Measurements from ENCODE around the gene GART.
A peak's percentile ranks its signal among the peaks of the same experiment; 100 is the strongest.

GART gene

GRCh38 chr21:33552999-33553598, 11.2 kb upstream of the GART start:
- no peak for DNase-seq (ENCODE audit: low read depth)

- DNase-seq (ENCODE audit: low read depth) = no peak
Measured at GRCh38 chr21:33552093-33552998, 10.4 kb upstream of the GART start.

DNA sequence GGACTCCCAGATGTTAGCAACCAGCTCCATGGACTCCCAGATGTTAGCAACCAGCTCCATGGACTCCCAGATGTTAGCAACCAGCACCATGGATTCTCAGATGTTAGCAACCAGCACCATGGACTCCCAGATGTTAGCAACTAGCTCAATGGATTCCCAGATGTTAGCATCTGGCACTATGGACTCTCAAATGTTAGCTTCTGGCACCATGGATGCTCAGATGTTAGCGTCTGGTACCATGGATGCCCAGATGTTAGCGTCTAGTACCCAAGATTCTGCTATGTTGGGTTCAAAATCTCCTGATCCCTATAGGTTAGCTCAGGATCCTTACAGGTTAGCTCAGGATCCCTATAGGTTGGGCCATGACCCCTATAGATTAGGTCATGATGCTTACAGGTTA, 9.7 kb upstream of the GART start:
- no peak for DNase-seq (ENCODE audit: low read depth)

DNA sequence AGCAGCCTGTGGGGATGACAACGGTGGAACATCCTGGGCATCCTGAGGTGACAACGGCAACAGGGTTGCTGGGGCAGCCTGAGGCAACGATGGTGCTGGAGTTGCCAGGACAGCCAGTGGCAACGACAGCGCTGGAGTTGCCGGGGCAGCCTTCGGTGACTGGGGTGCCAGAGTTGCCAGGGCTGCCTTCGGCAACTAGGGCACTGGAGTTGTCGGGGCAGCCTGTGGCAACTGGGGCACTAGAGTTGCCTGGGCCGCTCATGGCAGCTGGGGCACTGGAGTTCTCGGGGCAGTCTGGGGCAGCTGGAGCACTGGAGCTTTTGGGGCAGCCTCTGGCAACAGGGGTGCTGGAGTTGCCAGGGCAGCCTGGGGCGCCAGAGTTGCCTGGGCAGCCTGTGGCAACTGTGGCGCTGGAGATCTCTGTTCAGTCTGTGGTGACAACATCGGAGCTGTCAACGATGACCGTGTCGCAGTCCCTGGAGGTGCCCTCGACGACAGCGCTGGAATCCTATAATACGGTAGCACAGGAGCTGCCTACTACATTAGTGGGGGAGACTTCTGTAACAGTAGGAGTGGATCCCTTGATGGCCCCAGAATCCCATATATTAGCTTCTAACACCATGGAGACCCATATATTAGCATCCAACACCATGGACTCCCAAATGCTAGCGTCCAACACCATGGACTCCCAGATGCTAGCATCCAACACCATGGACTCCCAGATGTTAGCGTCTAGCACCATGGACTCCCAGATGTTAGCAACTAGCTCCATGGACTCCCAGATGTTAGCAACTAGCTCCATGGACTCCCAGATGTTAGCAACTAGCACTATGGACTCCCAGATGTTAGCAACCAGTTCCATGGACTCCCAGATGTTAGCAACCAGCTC, 9.1 kb upstream of the GART start:
- DNase-seq (ENCODE audit: low read depth) = no peak

- no peak for DNase-seq (ENCODE audit: low read depth)
Measured at GRCh38 chr21:33549848-33550771, 8.2 kb upstream of the GART start.

DNA sequence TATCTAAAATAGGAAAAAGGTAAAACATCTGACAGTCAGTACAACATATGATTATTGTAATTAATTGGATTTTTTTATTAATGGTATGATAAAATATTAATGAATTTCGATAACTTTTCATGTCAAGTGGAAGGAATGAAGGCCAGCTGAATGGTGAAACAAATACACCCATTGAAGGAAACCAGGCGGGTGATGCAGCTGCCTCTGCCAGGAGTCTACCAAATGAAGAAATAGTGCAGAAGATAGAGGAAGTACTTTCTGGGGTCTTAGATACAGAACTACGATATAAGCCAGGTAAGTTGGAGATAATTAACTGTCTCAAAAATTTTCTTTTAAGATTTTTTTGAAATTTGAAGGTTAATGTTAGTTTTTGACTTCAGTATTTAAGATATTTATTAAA, 4.2 kb upstream of the GART start:
- no peak for DNase-seq (ENCODE audit: low read depth)

DNA sequence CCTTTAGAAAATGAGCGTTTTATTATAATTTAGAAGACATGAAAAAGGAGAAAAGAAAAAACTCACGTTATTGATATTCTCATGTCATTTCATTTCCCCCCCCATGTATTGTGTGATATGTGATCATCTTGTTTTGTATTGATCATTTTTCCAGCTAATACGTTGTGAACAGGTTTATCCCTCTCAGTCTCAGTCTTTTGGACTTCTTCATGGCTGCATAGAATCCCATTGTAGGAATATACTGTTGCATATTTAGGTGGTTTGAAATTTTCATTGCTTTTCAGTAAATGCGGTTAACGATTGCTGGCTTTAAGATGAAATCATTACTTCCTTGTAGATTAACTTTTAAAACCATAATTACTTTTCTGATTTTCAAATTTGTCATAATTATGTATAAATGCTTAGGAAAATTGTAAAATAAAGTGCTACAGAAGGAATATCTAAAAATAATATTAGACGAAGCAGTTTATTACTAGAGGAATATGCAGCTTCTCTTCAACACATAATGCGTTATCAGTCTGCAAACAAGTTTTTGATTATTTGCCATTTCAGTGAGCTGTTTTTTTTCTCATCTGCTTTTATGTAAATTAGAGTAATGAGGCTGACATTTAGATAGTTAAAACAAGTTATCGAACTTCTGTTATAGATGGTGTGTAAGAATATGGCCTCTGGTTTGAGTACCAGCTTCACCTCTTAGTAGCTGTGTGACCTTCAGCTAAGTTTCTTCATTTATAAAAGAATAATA, 2.7 kb upstream of the GART start:
- no peak for DNase-seq (ENCODE audit: low read depth)

DNA sequence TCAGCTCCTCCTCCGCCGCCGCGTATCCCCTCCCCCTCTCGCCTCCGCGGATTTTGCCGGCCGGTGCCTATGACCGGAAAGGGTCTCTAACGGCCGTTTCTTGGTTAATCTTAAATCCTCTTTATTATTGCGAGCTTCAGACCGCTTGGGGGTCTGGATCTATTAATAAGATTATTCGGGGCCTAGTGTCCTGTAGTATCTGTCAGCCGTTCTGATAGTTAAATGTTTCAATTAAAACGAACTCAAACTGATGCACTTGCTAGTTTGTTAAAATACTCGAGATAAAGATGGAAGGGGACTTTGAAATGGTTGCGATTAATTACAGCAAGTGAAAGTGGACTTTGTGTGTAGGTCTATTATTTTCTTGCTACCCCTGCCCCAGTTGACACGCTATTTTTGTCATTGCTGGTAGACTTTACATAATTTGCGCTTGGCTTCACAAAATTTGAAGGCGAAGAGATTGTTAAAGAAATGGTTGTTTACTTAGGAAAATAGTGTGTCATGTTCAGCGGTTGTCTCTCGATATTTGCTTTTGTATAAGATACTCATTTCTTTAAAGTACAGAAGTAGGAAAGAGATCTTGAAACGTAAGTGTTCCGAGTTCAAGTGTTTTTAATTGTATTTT, 1.7 kb upstream of the GART start:
- DNase-seq (ENCODE audit: low read depth) = peak; percentile 76

- peak; percentile 95 for DNase-seq (ENCODE audit: low read depth)
Measured at GRCh38 chr21:33542640-33543504, 955 bp upstream of the GART start, which contains the start of gene SON. SON (plus strand) TSS chr21:33543038; CDS start chr21:33543093, 55 bp downstream.

DNA sequence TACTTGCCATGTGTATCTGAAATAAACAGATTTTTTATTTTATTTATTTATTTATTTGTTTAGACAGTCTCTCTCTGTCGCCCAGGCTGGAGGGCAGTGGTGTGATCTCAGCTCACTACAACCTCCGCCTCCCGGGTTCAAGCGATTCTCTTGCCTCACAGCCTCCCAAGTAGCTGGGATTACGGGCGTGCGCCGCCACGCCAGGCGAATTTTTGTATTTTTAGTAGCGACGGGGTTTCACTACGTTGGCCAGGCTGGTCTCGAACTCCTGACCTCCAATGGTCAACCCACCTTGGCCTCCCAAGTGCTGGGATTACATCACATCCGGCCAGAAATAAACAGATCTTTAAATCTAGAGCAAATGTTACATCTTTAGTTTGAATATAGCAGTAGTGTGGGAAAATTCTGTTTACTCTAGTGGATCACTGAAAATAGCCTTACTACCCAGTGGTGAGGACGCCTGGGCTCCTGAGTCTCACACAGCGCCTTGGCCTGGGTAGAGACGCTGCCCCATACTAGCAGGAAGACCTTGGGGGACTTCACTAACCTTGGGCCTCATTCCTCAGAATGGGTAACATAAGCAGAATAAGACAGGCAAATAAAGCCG, 709 bp downstream of the GART start:
- no peak for DNase-seq (ENCODE audit: low read depth)

- no peak for DNase-seq (ENCODE audit: low read depth)
Measured at GRCh38 chr21:33540711-33541104, 1.2 kb downstream of the GART start.

DNA sequence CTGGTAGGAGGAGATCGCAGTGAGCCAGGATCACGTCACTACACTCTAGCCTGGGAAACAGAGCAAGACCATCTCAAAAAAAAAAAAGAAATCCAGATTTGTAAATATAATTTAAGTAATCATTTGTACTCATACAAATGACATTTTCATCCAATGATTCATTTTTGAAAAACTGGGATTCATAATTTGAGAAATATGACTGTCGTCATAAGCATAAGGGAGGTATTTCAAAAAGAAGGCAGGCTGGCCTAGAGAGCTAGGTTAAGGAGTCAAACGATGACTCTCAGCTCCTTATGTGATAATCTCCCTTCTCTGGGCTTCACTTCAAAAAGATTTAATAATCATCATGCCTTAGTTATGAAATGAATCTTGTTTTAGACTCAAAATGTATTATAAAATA, 2.3 kb downstream of the GART start:
- no peak for DNase-seq (ENCODE audit: low read depth)

DNA sequence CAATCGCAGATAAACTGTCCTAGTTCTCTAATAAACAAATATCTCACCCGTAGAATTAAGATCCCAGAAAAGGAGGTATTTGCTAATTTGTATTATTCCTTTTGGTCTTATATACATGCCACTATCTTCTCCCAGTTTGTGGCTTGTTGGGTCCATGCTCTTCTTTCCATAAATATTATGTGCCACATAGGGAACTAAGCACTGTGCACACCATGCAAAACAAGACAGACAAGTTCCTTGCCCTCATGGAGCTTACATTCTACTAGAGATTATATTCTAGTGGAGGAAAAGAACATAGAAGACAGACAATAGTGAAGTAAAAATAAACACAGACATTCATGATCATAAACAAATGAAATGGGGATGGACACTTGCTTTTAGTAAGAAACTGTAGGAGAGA, 4.7 kb downstream of the GART start:
- no peak for DNase-seq (ENCODE audit: low read depth)

- no peak for DNase-seq (ENCODE audit: low read depth)
Measured at GRCh38 chr21:33531007-33531406, 10.9 kb downstream of the GART start.

DNA sequence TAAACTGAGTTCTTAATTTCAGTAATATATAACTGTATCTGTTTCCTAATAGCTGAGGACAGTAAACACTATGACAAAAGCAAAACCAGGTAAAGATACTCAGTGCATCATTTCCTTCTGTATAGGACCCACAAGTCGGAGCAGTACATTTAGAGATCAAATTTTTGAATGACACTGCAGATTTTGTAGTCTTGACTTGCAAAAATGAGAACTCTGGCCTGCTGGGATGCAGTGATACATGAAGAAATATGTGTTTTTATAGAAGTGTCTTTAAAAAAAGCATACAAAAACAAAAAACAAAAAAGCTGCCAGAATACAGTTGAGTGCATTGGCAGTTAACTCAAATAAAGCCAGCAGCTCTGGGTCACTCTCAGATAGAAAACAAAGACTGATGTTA, 19.0 kb downstream of the GART start:
- no peak for DNase-seq (ENCODE audit: low read depth)

GRCh38 chr21:33522297-33522952, 19.5 kb downstream of the GART start:
- DNase-seq (ENCODE audit: low read depth) = no peak

DNA sequence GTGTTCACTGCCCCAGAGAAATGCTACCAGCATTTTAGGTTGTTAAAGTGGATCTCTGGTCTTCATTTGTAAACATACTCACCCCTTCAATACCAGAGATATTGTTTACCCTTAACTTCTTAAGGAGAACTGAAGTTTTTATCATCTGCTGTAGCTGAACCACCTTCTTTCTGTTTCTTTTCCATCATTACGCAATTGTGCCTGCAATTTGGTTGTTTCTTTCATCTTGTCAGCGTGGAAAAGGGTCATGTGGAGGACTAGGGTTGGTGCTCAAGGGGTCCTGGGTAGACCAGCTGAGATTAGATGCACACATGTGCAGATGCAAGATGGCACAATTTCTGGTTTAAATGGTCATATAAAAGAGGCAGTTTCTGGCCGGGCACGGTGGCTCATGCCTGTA, 23.0 kb downstream of the GART start:
- DNase-seq (ENCODE audit: low read depth) = no peak

GRCh38 chr21:33514229-33514628, 27.7 kb downstream of the GART start:
- DNase-seq (ENCODE audit: low read depth) = no peak
